ENCODE data around the gene KRTCAP3. TPM values are rescaled to one million over a fixed set of nuclear protein-coding genes. Genes with fewer than 3 reads are reported as not detected.
A peak's percentile ranks its signal among the peaks of the same experiment; 100 is the strongest.

Gene KRTCAP3
- total and polyA plus RNA-seq, 9 of the 15 experiments (the other 6 are each of a cell fraction or from before 2014, with no cell fraction given): 0.24 to 1.4 (median 0.73) TPM

DNA sequence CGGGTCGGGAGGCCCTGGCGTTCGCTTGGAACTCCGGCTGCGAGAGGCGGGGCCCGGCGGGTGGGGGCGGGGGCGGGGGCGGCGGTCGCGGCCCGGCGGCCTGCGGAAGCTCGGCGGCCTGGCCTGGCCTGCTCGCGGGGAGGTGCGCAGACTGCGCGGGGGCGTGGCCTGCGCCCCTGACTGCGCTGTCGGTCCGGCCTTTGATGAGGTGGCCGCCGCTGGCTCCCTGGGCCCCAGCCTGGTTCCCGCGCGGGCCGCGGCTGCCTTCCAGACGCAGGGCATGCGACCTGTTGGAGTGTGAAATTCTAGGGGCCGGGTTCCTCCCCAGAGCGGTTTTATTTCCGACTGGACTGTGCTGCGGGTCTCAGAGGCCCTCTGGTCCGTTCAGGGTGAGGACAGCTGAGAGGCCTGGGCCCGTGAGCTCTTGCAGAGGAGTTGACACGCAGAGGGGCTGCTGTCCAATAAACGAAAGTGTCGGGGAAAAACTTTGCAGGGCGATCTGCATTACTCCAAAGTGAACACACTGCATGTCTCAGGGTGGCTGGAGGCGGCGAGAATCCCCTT is 13.1 kb upstream of the KRTCAP3 start (continued):
- TF ChIP-seq, protein P1, sequence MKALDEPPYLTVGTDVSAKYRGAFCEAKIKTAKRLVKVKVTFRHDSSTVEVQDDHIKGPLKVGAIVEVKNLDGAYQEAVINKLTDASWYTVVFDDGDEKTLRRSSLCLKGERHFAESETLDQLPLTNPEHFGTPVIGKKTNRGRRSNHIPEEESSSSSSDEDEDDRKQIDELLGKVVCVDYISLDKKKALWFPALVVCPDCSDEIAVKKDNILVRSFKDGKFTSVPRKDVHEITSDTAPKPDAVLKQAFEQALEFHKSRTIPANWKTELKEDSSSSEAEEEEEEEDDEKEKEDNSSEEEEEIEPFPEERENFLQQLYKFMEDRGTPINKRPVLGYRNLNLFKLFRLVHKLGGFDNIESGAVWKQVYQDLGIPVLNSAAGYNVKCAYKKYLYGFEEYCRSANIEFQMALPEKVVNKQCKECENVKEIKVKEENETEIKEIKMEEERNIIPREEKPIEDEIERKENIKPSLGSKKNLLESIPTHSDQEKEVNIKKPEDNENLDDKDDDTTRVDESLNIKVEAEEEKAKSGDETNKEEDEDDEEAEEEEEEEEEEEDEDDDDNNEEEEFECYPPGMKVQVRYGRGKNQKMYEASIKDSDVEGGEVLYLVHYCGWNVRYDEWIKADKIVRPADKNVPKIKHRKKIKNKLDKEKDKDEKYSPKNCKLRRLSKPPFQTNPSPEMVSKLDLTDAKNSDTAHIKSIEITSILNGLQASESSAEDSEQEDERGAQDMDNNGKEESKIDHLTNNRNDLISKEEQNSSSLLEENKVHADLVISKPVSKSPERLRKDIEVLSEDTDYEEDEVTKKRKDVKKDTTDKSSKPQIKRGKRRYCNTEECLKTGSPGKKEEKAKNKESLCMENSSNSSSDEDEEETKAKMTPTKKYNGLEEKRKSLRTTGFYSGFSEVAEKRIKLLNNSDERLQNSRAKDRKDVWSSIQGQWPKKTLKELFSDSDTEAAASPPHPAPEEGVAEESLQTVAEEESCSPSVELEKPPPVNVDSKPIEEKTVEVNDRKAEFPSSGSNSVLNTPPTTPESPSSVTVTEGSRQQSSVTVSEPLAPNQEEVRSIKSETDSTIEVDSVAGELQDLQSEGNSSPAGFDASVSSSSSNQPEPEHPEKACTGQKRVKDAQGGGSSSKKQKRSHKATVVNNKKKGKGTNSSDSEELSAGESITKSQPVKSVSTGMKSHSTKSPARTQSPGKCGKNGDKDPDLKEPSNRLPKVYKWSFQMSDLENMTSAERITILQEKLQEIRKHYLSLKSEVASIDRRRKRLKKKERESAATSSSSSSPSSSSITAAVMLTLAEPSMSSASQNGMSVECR (CRISPR knock-in tag; IDR thresholded peaks at IDR 0.05): no peak
- TF ChIP-seq ETS2 (tag; IDR thresholded peaks at IDR 0.05; ENCODE audit: borderline replicate concordance, poor library complexity, severe bottlenecking) (no peak), SRSF1 (IDR thresholded peaks at IDR 0.05; ENCODE audit: low read depth, low read length) (no peak), SIN3A (IDR thresholded peaks at IDR 0.05; ENCODE audit: borderline replicate concordance in 2 of 2, control insufficient read depth in 1 of 2, low read depth in 2 of 2, low read length in 2 of 2) (peak in 1 of 2 experiments; percentile 67; a peak in 1 of 4 replicates), PHF21A (IDR thresholded peaks at IDR 0.05; ENCODE audit: borderline replicate concordance, low read depth) (no peak), NFRKB (IDR thresholded peaks at IDR 0.05; ENCODE audit: low read depth) (no peak), ZNF586 (CRISPR knock-in tag; conservative IDR thresholded peaks at IDR 0.05) (no peak), TOE1 (IDR thresholded peaks at IDR 0.05; ENCODE audit: borderline replicate concordance) (no peak), TOE1 (CRISPR knock-in tag; IDR thresholded peaks at IDR 0.05; ENCODE audit: borderline replicate concordance, low read depth) (no peak), YY1 (IDR thresholded peaks at IDR 0.05; ENCODE audit: borderline replicate concordance in 1 of 3, control insufficient read depth in 1 of 3, extremely low read depth in 1 of 3, insufficient read depth in 3 of 3, insufficient read length in 1 of 3, insufficient replicate concordance in 2 of 3, low read depth in 1 of 3, low read length in 2 of 3) (peak in 1 of 3 experiments; percentile 64), DPF2 (IDR thresholded peaks at IDR 0.05) (peak; percentile 19; the same call in 1 of the 2 replicates), ZNF324 (CRISPR knock-in tag; IDR thresholded peaks at IDR 0.05) (no peak), SAP30 (IDR thresholded peaks at IDR 0.05; ENCODE audit: borderline replicate concordance, insufficient read depth, low read depth, low read length, poor library complexity, severe bottlenecking) (peak; percentile 10), MEF2A (IDR thresholded peaks at IDR 0.05; ENCODE audit: control insufficient read depth, low read depth, low read length) (no peak)
- TF ChIP-seq, protein P2, sequence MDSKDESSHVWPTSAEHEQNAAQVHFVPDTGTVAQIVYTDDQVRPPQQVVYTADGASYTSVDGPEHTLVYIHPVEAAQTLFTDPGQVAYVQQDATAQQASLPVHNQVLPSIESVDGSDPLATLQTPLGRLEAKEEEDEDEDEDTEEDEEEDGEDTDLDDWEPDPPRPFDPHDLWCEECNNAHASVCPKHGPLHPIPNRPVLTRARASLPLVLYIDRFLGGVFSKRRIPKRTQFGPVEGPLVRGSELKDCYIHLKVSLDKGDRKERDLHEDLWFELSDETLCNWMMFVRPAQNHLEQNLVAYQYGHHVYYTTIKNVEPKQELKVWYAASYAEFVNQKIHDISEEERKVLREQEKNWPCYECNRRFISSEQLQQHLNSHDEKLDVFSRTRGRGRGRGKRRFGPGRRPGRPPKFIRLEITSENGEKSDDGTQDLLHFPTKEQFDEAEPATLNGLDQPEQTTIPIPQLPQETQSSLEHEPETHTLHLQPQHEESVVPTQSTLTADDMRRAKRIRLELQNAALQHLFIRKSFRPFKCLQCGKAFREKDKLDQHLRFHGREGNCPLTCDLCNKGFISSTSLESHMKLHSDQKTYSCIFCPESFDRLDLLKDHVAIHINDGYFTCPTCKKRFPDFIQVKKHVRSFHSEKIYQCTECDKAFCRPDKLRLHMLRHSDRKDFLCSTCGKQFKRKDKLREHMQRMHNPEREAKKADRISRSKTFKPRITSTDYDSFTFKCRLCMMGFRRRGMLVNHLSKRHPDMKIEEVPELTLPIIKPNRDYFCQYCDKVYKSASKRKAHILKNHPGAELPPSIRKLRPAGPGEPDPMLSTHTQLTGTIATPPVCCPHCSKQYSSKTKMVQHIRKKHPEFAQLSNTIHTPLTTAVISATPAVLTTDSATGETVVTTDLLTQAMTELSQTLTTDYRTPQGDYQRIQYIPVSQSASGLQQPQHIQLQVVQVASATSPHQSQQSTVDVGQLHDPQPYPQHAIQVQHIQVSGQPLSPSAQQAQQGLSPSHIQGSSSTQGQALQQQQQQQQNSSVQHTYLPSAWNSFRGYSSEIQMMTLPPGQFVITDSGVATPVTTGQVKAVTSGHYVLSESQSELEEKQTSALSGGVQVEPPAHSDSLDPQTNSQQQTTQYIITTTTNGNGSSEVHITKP (IDR thresholded peaks at IDR 0.05; ENCODE audit: partially characterized antibody): no peak
- TF ChIP-seq, protein P3, sequence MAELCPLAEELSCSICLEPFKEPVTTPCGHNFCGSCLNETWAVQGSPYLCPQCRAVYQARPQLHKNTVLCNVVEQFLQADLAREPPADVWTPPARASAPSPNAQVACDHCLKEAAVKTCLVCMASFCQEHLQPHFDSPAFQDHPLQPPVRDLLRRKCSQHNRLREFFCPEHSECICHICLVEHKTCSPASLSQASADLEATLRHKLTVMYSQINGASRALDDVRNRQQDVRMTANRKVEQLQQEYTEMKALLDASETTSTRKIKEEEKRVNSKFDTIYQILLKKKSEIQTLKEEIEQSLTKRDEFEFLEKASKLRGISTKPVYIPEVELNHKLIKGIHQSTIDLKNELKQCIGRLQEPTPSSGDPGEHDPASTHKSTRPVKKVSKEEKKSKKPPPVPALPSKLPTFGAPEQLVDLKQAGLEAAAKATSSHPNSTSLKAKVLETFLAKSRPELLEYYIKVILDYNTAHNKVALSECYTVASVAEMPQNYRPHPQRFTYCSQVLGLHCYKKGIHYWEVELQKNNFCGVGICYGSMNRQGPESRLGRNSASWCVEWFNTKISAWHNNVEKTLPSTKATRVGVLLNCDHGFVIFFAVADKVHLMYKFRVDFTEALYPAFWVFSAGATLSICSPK (IDR thresholded peaks at IDR 0.05; ENCODE audit: borderline replicate concordance): no peak
